OCI-LY1 (cell line): ENCODE data around the gene ATG14.

ENCODE experiments used
- CTCF ChIP-seq: fragments of 200-600 bp; sonication (generic), shearing (Covaris generic); IDR thresholded peaks from 2 replicates; pipeline ENCODE4 v1.5.1; 2017; ENCODE audit warnings: mild to moderate bottlenecking, antibody characterized with exemption, low read length, moderate library complexity, mixed read lengths
- EZH2 ChIP-seq: fragments of 200-600 bp; sonication (generic), shearing (Covaris generic); IDR thresholded peaks from 2 replicates; pipeline ENCODE4 v1.8.0; 2017; ENCODE audit warnings: borderline replicate concordance, mixed run types, mild to moderate bottlenecking, antibody characterized with exemption, low read length, moderate library complexity, mixed read lengths

- TF ChIP-seq CTCF (no peak), EZH2 (no peak)
Observed at GRCh38 chr14:55372423-55372822, 39.2 kb downstream of the ATG14 start.
